VCaP (cell line): ENCODE data around the gene RAB3GAP2.

Experiments
- H3K27ac ChIP-seq: fragments of 450-650 bp; 2 replicates; pipeline ENCODE4 v1.5.1; 2017
- CTCF ChIP-seq: fragments of 450-650 bp; conservative IDR thresholded peaks from 2 replicates; pipeline ENCODE4 v1.5.1; 2017; ENCODE audit warnings: mild to moderate bottlenecking, moderate library complexity

RAB3GAP2 gene

GRCh38 chr1:220227393-220227792 is 44.9 kb downstream of the RAB3GAP2 start:
- no peak overlapping the region for H3K27ac ChIP-seq
- TF ChIP-seq CTCF: no peak

GRCh38 chr1:220226752-220227151 is 45.5 kb downstream of the RAB3GAP2 start:
- TF ChIP-seq CTCF: no peak

GRCh38 chr1:220225957-220226356 is 46.3 kb downstream of the RAB3GAP2 start:
- TF ChIP-seq CTCF: no peak
- H3K27ac ChIP-seq: no peak overlapping the region

More at GRCh38 chr1:220226752-220227151, 45.5 kb downstream of the RAB3GAP2 start:
- no peak overlapping the region for H3K27ac ChIP-seq

- H3K27ac ChIP-seq: no peak overlapping the region
- TF ChIP-seq CTCF: no peak
Measured at GRCh38 chr1:220224611-220225124, 47.6 kb downstream of the RAB3GAP2 start.

GRCh38 chr1:220224033-220224432 is 48.2 kb downstream of the RAB3GAP2 start:
- H3K27ac ChIP-seq: no peak overlapping the region
- TF ChIP-seq CTCF: no peak

- H3K27ac ChIP-seq: no peak overlapping the region
- TF ChIP-seq CTCF: no peak
Measured at GRCh38 chr1:220222939-220223338, 49.3 kb downstream of the RAB3GAP2 start.

GRCh38 chr1:220221670-220222069 is 50.6 kb downstream of the RAB3GAP2 start:
- H3K27ac ChIP-seq: no peak overlapping the region
- no peak for TF ChIP-seq CTCF
